Measurements from ENCODE around the gene FYN. TPM values are rescaled to one million over a fixed set of nuclear protein-coding genes. Genes with fewer than 3 reads are reported as not detected.
A peak's percentile ranks its signal among the peaks of the same experiment; 100 is the strongest.

Gene FYN
- total RNA-seq, 1 experiment from 2014 or later = 34.3 TPM

- POLR2A ChIA-PET (ENCODE audit: low non-redundant PET) = no interaction called here
These were observed 257.2 kb downstream of the FYN start for GRCh38 chr6:111615916-111616612.

GRCh38 chr6:111614833-111615582 is 258.2 kb downstream of the FYN start:
- Histone ChIP-seq H3K27ac (ENCODE audit: low read depth, low read length, poor library complexity, severe bottlenecking) (no peak overlapping the region), H3K36me3 (ENCODE audit: insufficient read depth, low read length, poor library complexity, severe bottlenecking) (no peaks in the 10 kb centered on the region), H3K9me3 (ENCODE audit: low read depth, low read length, poor library complexity, severe bottlenecking) (no peaks in the 10 kb centered on the region), H3K4me1 (ENCODE audit: insufficient read depth, low read length, poor library complexity, severe bottlenecking) (no peaks in the 10 kb centered on the region), H3K4me3 (ENCODE audit: low read depth, low read length, poor library complexity, severe bottlenecking) (no peak overlapping the region), H3K27me3 (replicated peaks; ENCODE audit: insufficient read depth, low read depth, low read length, poor library complexity) (no peaks in the 10 kb centered on the region)
- TF ChIP-seq CTCF (conservative IDR thresholded peaks at IDR 0.05; ENCODE audit: low read depth, low read length) = no peak
- no peak for TF ChIP-seq EZH2 (IDR thresholded peaks at IDR 0.05; ENCODE audit: borderline replicate concordance, low read depth, low read length, poor library complexity, severe bottlenecking)
- BruUV-seq (replicated peaks) = no TSS peak
- intact Hi-C loops (cut with micrococcal nuclease; ENCODE audit: unreplicated experiment) = no loop called here
- DNase-seq (ENCODE audit: low spot score) = peak; percentile 33
- CTCF ChIA-PET = no interaction called here
- POLR2A ChIA-PET (ENCODE audit: low non-redundant PET) = no interaction called here

More at GRCh38 chr6:111615916-111616612, 257.2 kb downstream of the FYN start:
- CTCF ChIA-PET = no interaction called here
- Histone ChIP-seq H3K36me3 (ENCODE audit: insufficient read depth, low read length, poor library complexity, severe bottlenecking) (no peaks in the 10 kb centered on the region), H3K27me3 (replicated peaks; ENCODE audit: insufficient read depth, low read depth, low read length, poor library complexity) (no peaks in the 10 kb centered on the region), H3K4me1 (ENCODE audit: insufficient read depth, low read length, poor library complexity, severe bottlenecking) (no peaks in the 10 kb centered on the region), H3K4me3 (ENCODE audit: low read depth, low read length, poor library complexity, severe bottlenecking) (no peak overlapping the region), H3K9me3 (ENCODE audit: low read depth, low read length, poor library complexity, severe bottlenecking) (no peaks in the 10 kb centered on the region), H3K27ac (ENCODE audit: low read depth, low read length, poor library complexity, severe bottlenecking) (no peak overlapping the region)
- no TSS peak for BruUV-seq (replicated peaks)
- intact Hi-C loops (cut with micrococcal nuclease; ENCODE audit: unreplicated experiment) = no loop called here
- DNase-seq (ENCODE audit: low spot score) = no peak
- TF ChIP-seq EZH2 (IDR thresholded peaks at IDR 0.05; ENCODE audit: borderline replicate concordance, low read depth, low read length, poor library complexity, severe bottlenecking) = no peak
- TF ChIP-seq CTCF (conservative IDR thresholded peaks at IDR 0.05; ENCODE audit: low read depth, low read length) = no peak

GRCh38 chr6:111612379-111612778 is 260.9 kb downstream of the FYN start:
- H3K4me1 ChIP-seq (ENCODE audit: insufficient read depth, low read length, poor library complexity, severe bottlenecking) = no peaks in the 10 kb centered on the region
- TF ChIP-seq CTCF (conservative IDR thresholded peaks at IDR 0.05; ENCODE audit: low read depth, low read length) = no peak
- TF ChIP-seq EZH2 (IDR thresholded peaks at IDR 0.05; ENCODE audit: borderline replicate concordance, low read depth, low read length, poor library complexity, severe bottlenecking) = no peak
- intact Hi-C loops (cut with micrococcal nuclease; ENCODE audit: unreplicated experiment) = no loop called here
- CTCF ChIA-PET = no interaction called here
- no peaks in the 10 kb centered on the region for H3K36me3 ChIP-seq (ENCODE audit: insufficient read depth, low read length, poor library complexity, severe bottlenecking)
- H3K4me3 ChIP-seq (ENCODE audit: low read depth, low read length, poor library complexity, severe bottlenecking) = no peak overlapping the region
- no peaks in the 10 kb centered on the region for H3K9me3 ChIP-seq (ENCODE audit: low read depth, low read length, poor library complexity, severe bottlenecking)
- no peaks in the 10 kb centered on the region for H3K27me3 ChIP-seq (replicated peaks; ENCODE audit: insufficient read depth, low read depth, low read length, poor library complexity)
- BruUV-seq (replicated peaks) = no TSS peak
- DNase-seq (ENCODE audit: low spot score) = no peak
- no peak overlapping the region for H3K27ac ChIP-seq (ENCODE audit: low read depth, low read length, poor library complexity, severe bottlenecking)
- POLR2A ChIA-PET (ENCODE audit: low non-redundant PET) = no interaction called here
